C4-2B (cell line): ENCODE measurements around the gene MORN1.

Experiments
- H3K27ac ChIP-seq: fragments of 450-650 bp; 2 replicates; pipeline ENCODE4 v1.5.1; 2017
- ZFX ChIP-seq: fragments of 450-650 bp; IDR thresholded peaks from 2 replicates; pipeline ENCODE4 v1.6.1; 2017
- TF ChIP-seq, protein P1 (sequence below): fragments of 450-650 bp; conservative IDR thresholded peaks from 2 replicates; pipeline ENCODE4 v1.5.1; 2017; ENCODE audit warnings: mild to moderate bottlenecking

Gene MORN1

GRCh38 chr1:2346691-2347408 lies 44.5 kb downstream of the MORN1 start:
- TF ChIP-seq, protein P1, sequence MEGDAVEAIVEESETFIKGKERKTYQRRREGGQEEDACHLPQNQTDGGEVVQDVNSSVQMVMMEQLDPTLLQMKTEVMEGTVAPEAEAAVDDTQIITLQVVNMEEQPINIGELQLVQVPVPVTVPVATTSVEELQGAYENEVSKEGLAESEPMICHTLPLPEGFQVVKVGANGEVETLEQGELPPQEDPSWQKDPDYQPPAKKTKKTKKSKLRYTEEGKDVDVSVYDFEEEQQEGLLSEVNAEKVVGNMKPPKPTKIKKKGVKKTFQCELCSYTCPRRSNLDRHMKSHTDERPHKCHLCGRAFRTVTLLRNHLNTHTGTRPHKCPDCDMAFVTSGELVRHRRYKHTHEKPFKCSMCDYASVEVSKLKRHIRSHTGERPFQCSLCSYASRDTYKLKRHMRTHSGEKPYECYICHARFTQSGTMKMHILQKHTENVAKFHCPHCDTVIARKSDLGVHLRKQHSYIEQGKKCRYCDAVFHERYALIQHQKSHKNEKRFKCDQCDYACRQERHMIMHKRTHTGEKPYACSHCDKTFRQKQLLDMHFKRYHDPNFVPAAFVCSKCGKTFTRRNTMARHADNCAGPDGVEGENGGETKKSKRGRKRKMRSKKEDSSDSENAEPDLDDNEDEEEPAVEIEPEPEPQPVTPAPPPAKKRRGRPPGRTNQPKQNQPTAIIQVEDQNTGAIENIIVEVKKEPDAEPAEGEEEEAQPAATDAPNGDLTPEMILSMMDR, result no peak
- no peak for TF ChIP-seq ZFX
- no peak overlapping the region for H3K27ac ChIP-seq

DNA sequence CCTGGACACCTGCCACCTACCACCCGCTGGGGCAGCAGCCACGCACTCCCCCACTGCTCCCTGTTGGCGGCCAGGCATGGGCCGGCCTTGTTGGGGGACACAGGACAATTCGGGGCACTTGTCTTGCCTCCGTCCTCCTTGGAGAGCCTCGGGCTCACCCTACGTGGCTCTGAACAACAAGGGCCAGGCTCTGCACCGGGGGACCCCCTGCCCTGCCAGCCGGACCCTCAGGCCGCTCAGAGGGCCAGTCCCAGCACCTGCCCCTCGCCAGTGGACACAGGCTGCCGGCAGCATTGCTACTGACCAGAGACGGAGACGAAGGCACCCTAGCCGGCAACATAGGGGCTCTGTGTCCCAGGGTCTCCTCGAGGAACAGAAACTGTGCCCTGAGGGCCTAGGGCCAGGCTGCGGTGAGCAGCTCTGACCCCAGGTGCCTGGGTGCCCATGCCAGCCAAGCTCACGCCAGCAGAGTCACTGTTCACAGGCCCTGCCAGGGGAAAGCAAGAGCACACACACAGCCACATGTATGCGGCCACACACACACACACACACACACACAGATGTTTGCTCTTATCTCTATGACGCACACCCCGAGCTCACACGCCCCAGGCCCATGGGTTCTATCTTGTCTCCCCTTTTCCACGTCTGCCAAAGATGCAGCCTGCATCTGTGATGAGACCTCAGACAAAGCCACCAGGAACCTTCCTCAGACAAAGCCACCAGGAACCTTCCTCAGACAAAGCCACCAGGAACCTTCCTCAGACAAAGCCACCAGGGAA lies 45.9 kb downstream of the MORN1 start:
- H3K27ac ChIP-seq, result no peak overlapping the region
- TF ChIP-seq ZFX, result no peak
- TF ChIP-seq, protein P1, result no peak

- TF ChIP-seq, protein P1, result no peak
- no peak for TF ChIP-seq ZFX
- H3K27ac ChIP-seq, result no peak overlapping the region
Observed at GRCh38 chr1:2344744-2345296, 46.5 kb downstream of the MORN1 start.

GRCh38 chr1:2344121-2344681 lies 47.2 kb downstream of the MORN1 start:
- TF ChIP-seq, protein P1, result no peak
- TF ChIP-seq ZFX, result no peak

DNA sequence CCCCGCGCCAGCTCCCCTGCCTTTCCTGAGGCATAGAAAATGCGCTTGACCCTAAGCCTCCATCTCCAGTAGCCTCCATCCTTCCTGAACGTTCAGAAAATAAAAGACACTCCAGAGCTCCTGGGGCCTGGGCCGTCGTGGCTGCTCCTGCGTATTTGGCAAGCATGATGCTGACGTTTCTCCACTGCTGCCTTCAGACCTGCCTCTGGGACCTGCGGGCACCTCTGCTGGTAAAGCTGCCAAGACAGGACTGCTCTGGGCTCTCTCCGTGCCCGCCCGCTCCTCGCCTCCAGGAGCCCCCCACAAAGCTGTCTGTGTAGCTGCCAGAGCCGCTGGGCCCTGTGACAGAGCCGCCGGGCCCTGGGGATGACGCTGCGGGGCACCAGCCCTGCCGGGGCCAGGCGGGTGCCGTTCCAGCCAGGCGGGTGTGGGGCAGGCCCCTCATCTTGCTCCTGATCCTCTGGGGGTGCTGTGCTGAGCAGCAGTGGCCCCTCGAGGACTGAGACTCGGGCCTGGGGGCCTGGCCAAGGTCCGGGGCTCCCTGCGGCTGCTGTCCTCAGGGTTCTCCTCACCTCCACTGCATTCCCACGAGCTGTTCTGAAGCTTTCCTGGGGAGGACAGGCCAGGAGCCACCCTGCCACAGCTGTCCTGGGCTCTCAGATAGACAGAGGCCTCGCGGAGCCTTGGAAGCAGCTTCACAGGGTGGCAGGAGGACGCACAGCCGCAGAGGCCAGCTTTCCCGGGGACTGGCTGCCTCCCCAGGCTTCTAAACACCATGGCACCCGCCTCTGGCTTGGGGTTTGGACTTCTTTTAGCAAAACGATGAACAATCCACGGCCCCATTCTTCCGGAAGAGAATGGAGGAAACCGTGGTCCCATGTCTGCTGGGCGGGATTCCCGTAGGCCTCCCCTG lies 48.1 kb downstream of the MORN1 start:
- TF ChIP-seq, protein P1, result no peak
- TF ChIP-seq ZFX, result no peak

More at GRCh38 chr1:2344121-2344681, 47.2 kb downstream of the MORN1 start:
- H3K27ac ChIP-seq, result no peak overlapping the region

GRCh38 chr1:2342384-2343022 lies 48.9 kb downstream of the MORN1 start:
- no peak for TF ChIP-seq ZFX
- TF ChIP-seq, protein P1, result no peak

More for the DNA sequence above, 48.1 kb downstream of the MORN1 start:
- no peak overlapping the region for H3K27ac ChIP-seq

More at GRCh38 chr1:2342384-2343022, 48.9 kb downstream of the MORN1 start:
- H3K27ac ChIP-seq, result no peak overlapping the region
